PFSK-1 (cell line): Measurements from ENCODE around the gene ABCA1.

Source experiments
- FOXP2 ChIP-seq: optimal IDR thresholded peaks from 2 replicates; pipeline ENCODE3; 2011; ENCODE audit warnings: borderline replicate concordance, control low read depth, inconsistent platforms; ENCODE audit not compliant: insufficient read depth; ENCODE audit errors: extremely low read length, extremely low read depth
- POLR2AphosphoS5 ChIP-seq: IDR thresholded peaks from 2 replicates; pipeline ENCODE4 v1.6.1; 2012; ENCODE audit warnings: low read depth, mild to moderate bottlenecking, control low read depth, low read length, moderate library complexity
- SIN3A ChIP-seq: IDR thresholded peaks from 2 replicates; pipeline ENCODE4 v1.6.1; 2012; ENCODE audit warnings: mild to moderate bottlenecking, low read length, moderate library complexity, borderline replicate concordance; ENCODE audit not compliant: insufficient read depth
- TAF1 ChIP-seq: IDR thresholded peaks from 2 replicates; pipeline ENCODE4 v1.6.1; 2012; ENCODE audit warnings: low read length, control low read depth, borderline replicate concordance; ENCODE audit not compliant: insufficient read depth
- TF ChIP-seq, protein P1 (sequence below), 2 experiments: IDR thresholded peaks; 2 replicates each; pipeline versions ENCODE4 v1.6.1 to v1.8.0; 2011 to 2012; ENCODE audit warnings: low read depth in 2 of 2, low read length in 2 of 2, control low read depth in 1 of 2, inconsistent platforms in 1 of 2, mild to moderate bottlenecking in 1 of 2, moderate library complexity in 1 of 2; ENCODE audit not compliant: insufficient read depth in 1 of 2

The ABCA1 gene

DNA sequence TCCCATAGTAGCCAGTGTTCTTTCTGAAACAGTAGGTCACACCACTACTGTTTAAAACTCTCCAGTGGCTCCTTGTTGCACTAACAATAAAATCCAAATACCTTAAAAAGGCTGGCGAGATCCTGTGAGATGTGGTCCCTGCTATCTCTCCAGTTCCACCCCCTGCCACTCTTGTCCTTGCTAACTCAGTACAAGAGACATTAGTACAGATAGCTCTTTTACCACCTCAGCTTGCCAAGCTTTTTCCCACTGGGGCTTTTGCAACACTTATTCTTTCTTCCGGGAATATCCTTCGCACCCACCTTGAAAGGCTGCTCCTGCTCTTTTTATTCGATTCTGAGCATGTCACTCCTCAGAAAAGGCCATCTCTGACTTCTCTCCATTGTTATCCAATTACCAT, 149.2 kb downstream of the ABCA1 start:
- no peak for TF ChIP-seq SIN3A
- TF ChIP-seq TAF1, result no peak
- TF ChIP-seq, protein P1, sequence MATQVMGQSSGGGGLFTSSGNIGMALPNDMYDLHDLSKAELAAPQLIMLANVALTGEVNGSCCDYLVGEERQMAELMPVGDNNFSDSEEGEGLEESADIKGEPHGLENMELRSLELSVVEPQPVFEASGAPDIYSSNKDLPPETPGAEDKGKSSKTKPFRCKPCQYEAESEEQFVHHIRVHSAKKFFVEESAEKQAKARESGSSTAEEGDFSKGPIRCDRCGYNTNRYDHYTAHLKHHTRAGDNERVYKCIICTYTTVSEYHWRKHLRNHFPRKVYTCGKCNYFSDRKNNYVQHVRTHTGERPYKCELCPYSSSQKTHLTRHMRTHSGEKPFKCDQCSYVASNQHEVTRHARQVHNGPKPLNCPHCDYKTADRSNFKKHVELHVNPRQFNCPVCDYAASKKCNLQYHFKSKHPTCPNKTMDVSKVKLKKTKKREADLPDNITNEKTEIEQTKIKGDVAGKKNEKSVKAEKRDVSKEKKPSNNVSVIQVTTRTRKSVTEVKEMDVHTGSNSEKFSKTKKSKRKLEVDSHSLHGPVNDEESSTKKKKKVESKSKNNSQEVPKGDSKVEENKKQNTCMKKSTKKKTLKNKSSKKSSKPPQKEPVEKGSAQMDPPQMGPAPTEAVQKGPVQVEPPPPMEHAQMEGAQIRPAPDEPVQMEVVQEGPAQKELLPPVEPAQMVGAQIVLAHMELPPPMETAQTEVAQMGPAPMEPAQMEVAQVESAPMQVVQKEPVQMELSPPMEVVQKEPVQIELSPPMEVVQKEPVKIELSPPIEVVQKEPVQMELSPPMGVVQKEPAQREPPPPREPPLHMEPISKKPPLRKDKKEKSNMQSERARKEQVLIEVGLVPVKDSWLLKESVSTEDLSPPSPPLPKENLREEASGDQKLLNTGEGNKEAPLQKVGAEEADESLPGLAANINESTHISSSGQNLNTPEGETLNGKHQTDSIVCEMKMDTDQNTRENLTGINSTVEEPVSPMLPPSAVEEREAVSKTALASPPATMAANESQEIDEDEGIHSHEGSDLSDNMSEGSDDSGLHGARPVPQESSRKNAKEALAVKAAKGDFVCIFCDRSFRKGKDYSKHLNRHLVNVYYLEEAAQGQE (IDR thresholded peaks at IDR 0.05; ENCODE audit: insufficient read depth in 1 of 2, low read depth in 2 of 2, low read length in 2 of 2), result no peak

DNA sequence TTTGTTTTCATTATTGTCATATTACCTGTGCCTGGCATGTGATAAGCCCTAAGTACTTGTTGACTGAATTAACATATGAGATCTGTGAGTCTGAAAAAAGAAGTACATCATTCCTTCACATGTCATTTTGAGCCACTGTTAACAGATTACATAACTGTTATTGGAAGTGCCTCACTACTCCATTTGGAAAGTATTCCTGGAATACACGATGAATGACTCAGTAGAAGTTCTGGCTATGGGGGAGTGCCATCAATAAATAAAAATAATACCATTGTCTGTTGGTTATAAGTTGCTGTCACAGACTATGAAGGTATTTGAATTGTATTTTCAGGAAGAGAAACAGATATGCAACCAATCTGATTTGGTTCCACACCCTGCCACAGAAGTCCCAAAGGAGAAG, 151.2 kb downstream of the ABCA1 start:
- no peak for TF ChIP-seq FOXP2
- no peak for TF ChIP-seq TAF1
- TF ChIP-seq, protein P1 (IDR thresholded peaks at IDR 0.05; ENCODE audit: insufficient read depth in 1 of 2, low read depth in 2 of 2, low read length in 2 of 2), result no peak
- TF ChIP-seq SIN3A, result no peak
- TF ChIP-seq POLR2AphosphoS5, result no peak

DNA sequence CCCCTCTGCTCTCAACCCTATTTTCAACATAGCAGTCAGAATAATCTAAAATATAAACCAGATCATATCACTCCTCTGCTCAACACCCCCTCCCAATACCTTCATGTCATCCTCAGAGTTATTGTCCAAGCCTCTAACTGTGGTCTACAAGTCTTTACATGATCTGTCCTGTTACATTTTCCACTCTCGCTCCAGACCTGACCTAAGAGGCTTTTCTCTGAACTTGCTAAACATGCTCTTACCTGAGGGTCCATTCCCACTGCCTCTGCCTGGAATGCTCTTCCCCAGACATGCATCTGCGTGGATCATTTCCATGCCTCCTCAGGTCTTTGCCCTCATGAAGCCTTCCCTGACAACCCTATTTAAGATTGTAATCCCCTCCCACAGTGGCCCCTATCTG, 152.0 kb downstream of the ABCA1 start:
- TF ChIP-seq SIN3A (no peak), FOXP2 (no peak), POLR2AphosphoS5 (no peak), TAF1 (no peak)
- TF ChIP-seq, protein P1 (IDR thresholded peaks at IDR 0.05; ENCODE audit: insufficient read depth in 1 of 2, low read depth in 2 of 2, low read length in 2 of 2), result no peak

DNA sequence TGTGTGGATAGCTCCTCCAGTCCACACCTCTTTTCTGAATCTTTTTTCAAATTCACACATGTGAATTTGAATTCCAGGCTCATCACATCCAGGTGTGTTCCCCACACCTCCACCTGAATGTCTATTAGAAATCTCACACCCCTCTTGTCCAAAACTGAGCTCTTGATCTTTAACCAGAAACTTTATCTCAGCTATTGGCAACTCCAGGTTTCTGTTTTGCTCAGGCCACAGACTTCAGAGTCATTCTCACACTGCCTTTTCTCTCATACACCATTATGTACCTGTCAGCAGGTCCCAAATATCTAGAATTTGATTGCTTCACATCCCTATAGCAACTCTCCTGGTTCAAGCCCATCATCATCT, 152.4 kb downstream of the ABCA1 start:
- TF ChIP-seq TAF1 (no peak), SIN3A (no peak), FOXP2 (no peak), POLR2AphosphoS5 (no peak)
- TF ChIP-seq, protein P1 (IDR thresholded peaks at IDR 0.05; ENCODE audit: insufficient read depth in 1 of 2, low read depth in 2 of 2, low read length in 2 of 2), result no peak

DNA sequence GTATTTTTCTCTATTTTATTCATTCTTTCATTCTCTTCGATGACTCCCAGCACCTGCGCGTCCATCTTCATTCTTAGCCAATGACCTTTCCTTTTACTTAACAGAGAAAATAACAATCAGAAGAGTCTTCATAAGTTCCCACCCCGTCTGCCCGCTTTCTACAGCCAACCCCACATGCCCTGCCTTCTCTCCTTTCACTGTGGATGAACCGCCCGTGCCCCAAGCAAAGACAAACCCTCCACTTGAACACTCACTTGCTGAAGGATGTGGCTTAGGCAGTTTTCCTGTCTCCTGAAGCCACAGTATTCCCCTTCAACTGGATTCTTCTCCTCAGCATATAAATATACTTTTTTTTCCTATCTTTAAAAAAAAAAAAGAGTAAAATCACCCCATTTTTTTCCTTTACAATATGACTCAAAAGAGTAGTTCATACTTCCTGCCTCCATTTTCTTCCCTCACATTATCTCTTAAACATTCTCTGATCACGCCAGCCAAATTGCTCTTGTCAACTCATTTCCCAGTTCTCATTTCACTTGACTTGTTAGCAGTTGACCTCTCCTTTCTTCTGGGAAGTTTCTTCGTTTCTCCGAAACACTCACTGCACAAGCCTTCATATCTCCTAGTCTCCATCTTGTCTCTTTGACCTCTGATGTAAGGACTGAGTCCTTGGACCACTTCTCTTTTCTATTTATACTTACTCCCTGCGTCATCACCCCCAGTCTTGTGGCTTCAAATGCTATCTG, 153.0 kb downstream of the ABCA1 start:
- TF ChIP-seq SIN3A (no peak), FOXP2 (no peak), TAF1 (no peak), POLR2AphosphoS5 (no peak)
- TF ChIP-seq, protein P1 (IDR thresholded peaks at IDR 0.05; ENCODE audit: insufficient read depth in 1 of 2, low read depth in 2 of 2, low read length in 2 of 2), result no peak
